Hepatocyte (in vitro differentiated cells): ENCODE results near the gene CAPG.
"Not testable (repeated sequence)": the region's sequence is repeated elsewhere in the genome, so short reads cannot be mapped to it uniquely, and the experiment has no call there.

Source experiments
- EZH2 ChIP-seq: fragments of 200-600 bp; sonication (generic); IDR thresholded peaks from 2 replicates; pipeline ENCODE4 v1.6.1; 2016; ENCODE audit warnings: antibody characterized with exemption, mild to moderate bottlenecking, borderline replicate concordance
- TF ChIP-seq, protein P1 (sequence below): fragments of 200-600 bp; sonication (generic); IDR thresholded peaks from 2 replicates; pipeline ENCODE4 v1.5.1; 2016; ENCODE audit warnings: antibody characterized with exemption, mild to moderate bottlenecking; ENCODE audit not compliant: poor library complexity

- TF ChIP-seq, protein P1, sequence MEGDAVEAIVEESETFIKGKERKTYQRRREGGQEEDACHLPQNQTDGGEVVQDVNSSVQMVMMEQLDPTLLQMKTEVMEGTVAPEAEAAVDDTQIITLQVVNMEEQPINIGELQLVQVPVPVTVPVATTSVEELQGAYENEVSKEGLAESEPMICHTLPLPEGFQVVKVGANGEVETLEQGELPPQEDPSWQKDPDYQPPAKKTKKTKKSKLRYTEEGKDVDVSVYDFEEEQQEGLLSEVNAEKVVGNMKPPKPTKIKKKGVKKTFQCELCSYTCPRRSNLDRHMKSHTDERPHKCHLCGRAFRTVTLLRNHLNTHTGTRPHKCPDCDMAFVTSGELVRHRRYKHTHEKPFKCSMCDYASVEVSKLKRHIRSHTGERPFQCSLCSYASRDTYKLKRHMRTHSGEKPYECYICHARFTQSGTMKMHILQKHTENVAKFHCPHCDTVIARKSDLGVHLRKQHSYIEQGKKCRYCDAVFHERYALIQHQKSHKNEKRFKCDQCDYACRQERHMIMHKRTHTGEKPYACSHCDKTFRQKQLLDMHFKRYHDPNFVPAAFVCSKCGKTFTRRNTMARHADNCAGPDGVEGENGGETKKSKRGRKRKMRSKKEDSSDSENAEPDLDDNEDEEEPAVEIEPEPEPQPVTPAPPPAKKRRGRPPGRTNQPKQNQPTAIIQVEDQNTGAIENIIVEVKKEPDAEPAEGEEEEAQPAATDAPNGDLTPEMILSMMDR, result not testable (repeated sequence)
- TF ChIP-seq EZH2, result not testable (repeated sequence)
Measured at GRCh38 chr2:85362653-85363387, 47.3 kb downstream of the CAPG start.
